Activated CD4-positive, alpha-beta T cell treated with anti-CD3 and anti-CD28 coated beads, Interleukin-2, Interleukin-4, amounts not matched to agents 100 ng/mL and 50 ng/mL, durations not matched to agents 16 hours and 8 hours (primary cell): ENCODE data around the gene LYPLAL1.
A peak's percentile ranks its signal among the peaks of the same experiment; 100 is the strongest.
"Not testable (repeated sequence)": the region's sequence is repeated elsewhere in the genome, so short reads cannot be mapped to it uniquely, and the experiment has no call there.

Experiments
- DNase-seq: peaks from one replicate; pipeline ENCODE4 v3.0.0-alpha.2; 2020; ENCODE audit warnings: low spot score

The LYPLAL1 gene

DNA sequence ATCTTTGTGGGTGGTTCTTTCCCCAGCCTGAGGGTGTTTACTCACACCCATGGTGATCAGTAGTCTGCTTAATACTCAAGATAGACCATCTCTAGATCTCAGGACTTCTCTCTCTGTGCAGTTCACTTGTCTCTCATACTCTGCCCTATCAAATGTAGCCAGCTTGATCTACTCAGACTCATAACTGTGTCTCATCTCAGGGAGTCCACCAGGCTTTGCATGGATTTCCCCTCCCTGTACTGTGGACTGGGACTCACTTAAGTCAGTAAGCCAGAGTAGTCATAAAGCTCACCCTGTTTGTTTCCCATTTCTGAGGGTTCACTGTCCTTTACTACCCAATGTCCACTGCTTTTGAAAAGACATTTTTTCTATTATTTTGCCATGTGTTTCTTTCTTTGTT lies 41.8 kb downstream of the LYPLAL1 start:
- no peak for DNase-seq

DNA sequence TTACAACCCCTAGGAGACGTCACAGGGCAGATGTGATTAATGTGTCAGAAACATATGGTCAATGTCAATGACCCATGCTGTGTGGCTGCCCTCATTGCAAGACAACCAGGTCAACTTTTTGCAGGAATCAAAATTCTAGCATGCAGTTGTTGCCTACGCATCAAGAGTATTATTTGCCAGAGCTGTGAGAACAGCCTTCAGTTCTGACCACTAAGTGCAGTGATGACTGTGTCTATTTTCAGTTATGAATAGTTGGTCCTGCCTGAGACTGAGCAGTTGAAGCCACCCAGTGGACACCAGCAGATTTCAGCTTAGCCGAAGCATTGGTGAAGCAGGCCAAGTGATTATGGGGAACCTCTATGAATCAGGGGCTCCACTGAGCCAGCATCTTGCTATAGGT lies 47.3 kb downstream of the LYPLAL1 start:
- peak; percentile 24 for DNase-seq

DNA sequence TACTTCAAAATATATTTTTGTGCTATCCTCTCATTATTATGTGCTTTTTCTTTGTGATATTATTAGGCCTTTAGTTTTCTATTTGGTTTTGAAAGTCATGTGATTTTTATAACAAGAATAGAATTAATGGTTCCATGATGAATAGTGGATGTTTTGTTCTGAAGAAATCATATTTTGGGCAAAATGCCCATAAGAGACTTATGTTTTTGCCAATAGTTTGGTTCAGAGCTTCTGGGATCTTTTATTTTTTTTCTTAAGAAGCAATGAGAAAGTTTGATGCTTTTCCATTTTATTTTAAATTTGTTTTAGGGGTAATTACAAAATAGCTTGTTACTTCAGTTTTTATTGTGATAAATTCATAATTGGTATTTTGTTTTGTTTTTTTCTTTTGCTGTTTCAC lies 49.8 kb downstream of the LYPLAL1 start:
- no peak for DNase-seq

DNA sequence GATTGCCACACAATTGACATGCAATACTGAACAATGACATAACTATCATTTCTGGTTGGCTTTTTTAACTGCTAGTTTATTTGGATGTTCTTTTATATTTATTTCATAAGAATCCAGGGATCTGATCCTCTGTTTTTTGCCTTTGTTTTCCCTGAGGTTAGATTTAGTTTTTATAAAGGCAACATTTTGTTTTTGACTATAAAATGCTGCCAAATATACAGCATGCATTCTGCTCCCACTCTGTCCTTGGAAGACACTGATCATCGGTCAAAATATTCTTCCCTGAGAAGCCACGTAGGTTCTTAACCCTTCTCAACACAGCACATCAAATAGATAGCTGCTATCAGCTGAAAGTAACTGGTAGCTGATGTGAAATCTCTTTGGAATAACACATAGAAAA lies 52.5 kb downstream of the LYPLAL1 start:
- DNase-seq: no peak

DNA sequence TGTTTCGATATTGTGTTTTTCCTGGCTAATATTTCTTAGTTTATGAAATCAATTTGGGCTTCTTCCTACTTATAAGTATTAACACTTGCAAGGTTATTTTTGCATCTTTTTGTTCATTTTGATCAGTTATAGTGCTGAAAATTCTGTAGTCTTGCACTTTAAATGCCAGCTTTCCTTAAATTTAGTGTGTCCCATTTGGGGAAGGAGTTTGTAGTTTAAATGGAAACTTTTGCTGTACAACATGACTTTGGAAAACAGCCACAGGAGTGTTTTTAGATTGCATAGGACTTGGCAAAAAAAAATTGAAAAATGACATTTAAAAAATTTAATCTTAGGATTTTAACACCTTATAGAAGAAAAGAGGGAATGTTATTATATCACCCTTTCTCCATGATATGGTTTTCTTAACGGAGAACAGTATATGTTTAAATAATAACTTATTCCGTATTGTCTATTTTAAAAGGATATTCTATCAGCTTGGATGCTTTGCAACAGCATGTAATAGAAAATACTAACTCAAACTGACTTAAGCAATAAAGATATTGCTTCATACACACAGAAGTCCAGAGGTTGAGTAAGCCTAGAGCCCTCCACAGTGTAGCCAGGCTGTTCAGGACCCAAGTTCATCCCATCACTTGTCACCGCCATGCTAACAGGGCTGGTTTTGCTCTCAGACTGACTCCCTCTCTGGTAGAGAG lies 53.8 kb downstream of the LYPLAL1 start:
- no peak for DNase-seq

DNA sequence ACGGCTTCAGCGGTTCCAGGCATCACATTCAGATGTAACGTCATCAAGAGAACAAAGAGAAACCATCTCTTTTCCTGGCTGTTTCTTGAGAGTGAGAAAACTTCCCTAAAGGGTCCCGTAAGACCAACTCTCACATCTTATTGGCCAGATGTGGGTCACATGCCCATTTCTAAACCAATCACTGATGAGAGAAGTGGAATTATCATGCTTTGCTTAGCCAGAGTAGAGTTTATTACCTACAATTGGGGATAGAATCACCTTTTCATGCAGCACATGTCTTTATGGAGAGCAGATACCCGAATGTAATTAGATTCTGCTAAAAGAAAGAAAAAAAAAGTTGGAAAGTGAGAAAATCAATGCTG lies 54.4 kb downstream of the LYPLAL1 start:
- no peak for DNase-seq

DNA sequence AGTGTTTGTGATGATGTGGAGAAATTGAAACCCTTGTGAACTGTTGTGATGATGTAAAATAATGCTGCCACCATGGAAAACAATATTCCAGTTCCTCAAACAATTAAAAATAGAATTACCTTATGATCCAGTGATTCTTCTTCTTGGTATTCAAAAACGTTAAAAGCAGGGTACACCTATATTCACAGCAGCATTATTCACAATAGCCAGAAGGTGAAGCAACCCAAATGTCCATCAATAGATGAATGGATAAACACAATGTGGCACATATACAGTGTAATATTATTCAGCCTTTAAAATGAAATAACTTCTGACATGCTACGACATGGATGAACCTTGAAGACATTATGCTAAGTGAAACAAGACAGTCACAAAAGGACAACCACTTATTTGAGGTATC lies 59.2 kb downstream of the LYPLAL1 start:
- no peak for DNase-seq

DNA sequence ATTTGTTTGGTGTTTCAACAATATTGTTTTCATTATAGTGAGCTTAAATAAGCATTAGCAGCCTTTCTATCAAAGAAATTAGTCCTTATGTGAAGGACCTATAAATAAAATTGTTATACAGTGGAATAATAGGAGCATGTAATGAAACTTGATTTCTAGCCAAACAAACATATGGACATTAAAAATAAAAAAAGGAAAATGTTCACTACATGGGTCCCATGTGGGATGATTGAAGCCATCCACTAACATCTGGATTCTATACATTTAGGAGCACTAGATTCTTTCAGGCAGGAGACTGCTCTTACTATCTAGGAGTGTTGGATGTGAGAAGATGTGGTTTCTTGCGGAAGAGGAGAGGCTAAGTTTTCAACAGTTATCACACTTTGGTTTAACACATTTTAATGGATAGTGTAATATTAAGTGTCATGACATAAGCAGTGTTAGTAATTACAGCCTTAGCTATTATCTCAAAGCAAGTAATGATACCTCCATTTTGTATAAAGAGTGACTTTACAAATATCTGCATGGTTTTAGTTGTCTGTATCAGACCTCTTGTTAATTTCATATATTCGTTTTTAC lies 62.3 kb downstream of the LYPLAL1 start:
- no peak for DNase-seq

DNA sequence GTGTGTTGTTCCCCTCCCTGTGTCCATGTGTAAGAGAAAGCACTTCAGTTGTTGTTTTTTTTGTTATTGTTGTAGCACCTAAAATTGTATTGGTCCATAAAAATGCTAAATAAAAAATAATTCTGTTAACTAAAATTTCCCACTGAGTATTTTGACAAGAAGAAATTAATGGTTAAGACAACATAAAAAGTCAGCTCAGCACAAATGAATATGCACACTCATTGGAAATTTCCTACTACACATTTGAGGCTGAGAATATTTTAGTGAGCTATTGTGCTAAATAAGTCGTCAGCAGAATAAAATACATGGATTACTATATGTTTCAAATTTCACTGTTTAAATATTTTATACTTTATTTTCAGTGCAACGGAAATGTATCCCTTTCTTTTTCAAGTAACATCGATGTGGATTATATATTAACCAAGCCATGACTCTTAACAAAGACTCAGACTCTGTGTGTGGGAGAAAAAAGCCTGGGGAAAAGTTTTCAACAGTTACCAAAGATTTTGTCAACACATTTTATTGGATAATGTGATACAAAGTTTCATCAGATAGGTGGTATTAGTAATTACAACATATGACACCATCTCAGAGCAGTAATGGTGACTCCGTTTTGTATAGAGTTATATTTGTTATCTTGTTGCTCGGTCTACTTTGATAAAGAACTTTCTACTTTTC lies 63.4 kb downstream of the LYPLAL1 start:
- no peak for DNase-seq

DNA sequence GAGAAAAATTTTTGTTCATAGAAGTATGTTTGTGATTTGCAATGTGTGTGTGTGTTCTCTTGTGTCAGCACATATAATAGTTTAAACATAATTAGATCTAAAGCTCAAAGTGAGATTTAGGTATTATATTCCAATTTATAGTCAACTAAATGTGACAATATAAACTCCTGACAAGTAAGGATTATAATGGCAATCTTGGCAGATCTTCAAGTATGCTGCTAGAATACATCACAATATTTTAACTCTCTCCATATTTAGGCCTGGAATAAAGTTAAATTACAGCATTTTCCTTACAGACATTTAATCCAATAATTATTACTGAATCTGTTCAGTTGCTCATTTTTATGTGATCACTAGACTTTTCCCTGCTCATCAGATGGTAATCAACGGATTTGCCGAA lies 65.8 kb downstream of the LYPLAL1 start:
- no peak for DNase-seq

DNA sequence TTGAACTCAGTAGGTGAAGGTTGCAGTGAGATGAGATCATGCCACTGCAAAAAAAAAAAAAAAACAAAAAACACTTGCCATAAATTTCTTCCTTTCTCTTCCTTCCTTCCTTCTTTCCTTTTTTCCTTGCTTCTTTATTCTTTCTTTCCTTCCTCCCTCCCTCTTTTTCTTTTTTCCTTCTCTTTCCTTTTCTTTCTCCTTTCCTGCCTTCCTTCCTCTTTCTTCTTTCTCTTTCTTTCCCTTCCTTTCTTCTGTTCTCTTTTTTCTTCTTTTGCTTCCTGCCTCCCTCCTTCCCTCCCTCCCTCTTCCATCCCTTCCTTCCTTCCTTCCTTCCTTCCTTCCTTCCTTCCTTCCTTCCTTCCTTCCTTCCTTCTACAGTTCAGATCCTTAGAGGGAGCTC lies 71.2 kb downstream of the LYPLAL1 start:
- no peak for DNase-seq

DNA sequence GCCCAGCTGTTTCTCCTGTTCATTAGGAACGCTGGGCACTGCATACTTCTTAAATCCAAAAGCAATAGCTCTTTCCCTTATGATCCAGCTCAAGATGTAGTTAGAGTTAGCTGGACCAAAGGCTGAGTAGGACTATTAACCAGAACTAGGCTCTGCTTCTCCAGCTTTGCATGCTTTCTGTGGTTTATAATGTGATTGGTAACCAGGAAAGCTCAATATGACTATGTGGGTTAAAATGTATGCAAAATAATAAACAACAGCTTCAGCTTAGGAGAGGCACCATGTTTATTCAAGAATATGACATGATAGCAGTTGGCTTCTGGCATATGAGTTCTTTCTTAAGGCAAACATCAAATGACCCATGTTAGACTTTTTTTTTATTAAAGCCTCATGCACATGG lies 73.8 kb downstream of the LYPLAL1 start:
- DNase-seq: no peak

DNA sequence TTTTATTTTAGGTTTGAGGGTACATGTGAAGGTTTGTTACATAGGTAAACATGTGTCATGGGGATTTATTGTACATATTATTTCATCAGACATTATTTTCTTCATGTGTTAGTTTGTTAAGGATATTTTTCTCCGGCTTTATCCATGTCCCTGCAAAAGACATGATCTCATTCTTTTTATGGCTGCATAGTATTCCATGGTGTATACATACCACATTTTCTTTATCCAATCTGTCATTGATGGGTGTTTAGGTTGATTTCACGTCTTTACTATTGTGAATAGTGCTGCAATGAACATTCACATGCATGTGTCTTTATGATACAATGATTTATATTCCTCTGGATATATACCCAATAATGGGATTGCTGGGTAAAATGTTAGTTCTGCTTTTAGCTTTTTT lies 76.8 kb downstream of the LYPLAL1 start:
- not testable (repeated sequence) for DNase-seq

DNA sequence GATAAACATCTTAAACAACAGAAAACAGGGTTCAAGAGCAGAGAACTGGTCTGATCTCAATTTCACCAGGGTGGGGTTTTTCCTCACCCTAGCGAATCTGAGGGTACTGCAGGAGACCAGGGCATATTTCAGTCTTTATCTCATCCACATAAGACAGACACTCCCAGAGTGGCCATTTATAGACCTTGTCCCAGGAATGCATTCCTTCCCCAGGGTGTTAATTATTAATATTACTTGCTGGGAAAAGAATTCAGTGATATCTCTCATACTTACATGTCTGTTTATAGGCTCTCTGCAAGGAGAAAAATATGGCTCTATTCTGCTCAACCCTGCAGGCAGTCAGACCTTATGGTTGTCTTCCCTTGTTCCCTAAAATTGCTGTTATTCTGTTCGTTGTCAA lies 84.1 kb downstream of the LYPLAL1 start:
- no peak for DNase-seq

DNA sequence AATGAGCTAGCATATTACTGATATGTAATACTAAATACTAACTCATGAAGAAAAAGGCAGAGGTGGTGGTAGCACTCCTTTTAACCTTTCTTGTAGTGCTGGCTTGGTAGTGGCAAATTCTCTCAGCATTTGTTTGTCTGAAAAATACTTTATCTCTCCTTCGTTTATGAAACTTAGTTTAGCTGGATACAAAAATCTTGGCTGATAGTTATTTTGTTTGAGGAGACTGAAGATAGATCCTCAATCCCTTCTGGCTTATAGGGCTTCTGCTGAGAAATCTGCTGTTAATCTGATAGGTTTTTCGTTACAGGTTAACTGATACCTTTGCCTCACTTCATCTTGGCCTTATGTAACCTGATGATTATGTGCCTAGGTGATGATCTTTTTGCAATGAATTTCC lies 87.8 kb downstream of the LYPLAL1 start:
- DNase-seq: no peak
